ENCODE measurements around the gene GSTT4.
"Not testable (repeated sequence)": the region's sequence is repeated elsewhere in the genome, so short reads cannot be mapped to it uniquely, and the experiment has no call there.

Gene GSTT4

DNA sequence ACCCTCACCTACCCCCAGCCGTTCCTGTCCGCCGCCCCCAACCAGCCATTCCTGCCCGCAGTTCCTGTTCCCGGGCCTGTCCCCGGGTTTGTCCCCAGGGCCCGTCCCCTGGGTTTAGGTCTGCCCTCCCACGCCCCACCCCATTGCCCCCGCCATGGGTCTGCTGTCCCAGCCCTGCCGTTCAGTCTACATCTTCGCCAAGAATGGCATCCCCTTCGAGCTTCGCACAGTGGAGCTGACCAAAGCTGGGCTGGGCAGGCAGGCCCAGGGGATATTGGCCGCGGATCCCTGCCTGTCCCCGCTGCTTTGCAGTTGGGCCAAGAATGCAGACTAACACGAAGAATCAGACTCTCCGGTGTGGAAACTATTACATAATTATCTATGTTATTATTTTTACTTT lies 55.5 kb downstream of the GSTT4 start:
- DNase-seq: not testable (repeated sequence)
